AG04449 (cell line): Measurements from ENCODE around the gene SRSF7.
"Not testable (repeated sequence)": the region's sequence is repeated elsewhere in the genome, so short reads cannot be mapped to it uniquely, and the experiment has no call there.

Experiments
- CTCF ChIA-PET: fragments of 350-600 bp; formaldehyde crosslinking; extraction: SDS; loops from one replicate; lab custom pipeline; 2021; ENCODE audit warnings: antibody characterized with exemption; lab: Yijun Ruan, JAX
- POLR2A ChIA-PET: fragments of 400-600, 350-600 bp; formaldehyde crosslinking; extraction: SDS; loops from one replicate; lab custom pipeline; 2020; ENCODE audit warnings: antibody characterized with exemption, inconsistent platforms; lab: Yijun Ruan, JAX
- DNase-seq: peaks from one replicate; pipeline ENCODE4 v3.0.0-alpha.2; 2010; ENCODE audit warnings: low read depth, low spot score
- H3K4me3 ChIP-seq: 2 replicates; pipeline ENCODE4 v1.5.1; 2011; ENCODE audit warnings: low read depth, mild to moderate bottlenecking, control low read depth, low read length
- CTCF ChIP-seq: IDR thresholded peaks from one replicate; pipeline ENCODE4 v1.5.1; 2011; ENCODE audit warnings: mild to moderate bottlenecking, moderate library complexity, low read length, control low read depth, inconsistent platforms; ENCODE audit not compliant: insufficient read depth; ENCODE audit errors: missing control alignments

The SRSF7 gene

DNA sequence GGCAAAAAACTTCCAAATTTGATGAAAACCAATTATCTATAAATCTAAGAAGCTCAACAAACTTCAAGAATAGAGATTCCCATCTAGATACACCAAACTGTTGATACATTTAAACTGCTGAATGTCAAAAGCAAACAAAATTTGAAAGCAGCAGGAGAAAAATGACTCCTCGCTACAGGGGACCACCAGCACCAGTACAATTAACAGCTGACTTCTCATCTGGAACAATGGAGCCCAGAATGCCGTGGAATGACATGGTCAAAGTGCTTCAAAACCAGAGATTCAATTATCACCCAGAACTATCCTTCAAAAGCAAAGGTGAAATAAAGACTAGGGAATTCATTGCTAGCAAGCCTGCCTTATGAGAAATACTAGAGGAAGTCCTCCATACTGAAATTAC, 11.6 kb downstream of the SRSF7 start:
- no peak for TF ChIP-seq CTCF
- no peak overlapping the region for H3K4me3 ChIP-seq
- CTCF ChIA-PET: interaction anchor here (0.9 to 12.1 kb wide), 11 partner anchors 9 to 423 kb away, joined by 3 to 108 read pairs (median 6); no protein-coding TSS in a partner anchor
- POLR2A ChIA-PET: interaction anchor here (1.8 kb wide), 1 partner anchor 12 kb away, joined by 10 read pairs; the partner anchor contains the start of gene SRSF7
- no peak for DNase-seq

- TF ChIP-seq CTCF: no peak
Observed at GRCh38 chr2:38737925-38738324, 13.2 kb downstream of the SRSF7 start.

DNA sequence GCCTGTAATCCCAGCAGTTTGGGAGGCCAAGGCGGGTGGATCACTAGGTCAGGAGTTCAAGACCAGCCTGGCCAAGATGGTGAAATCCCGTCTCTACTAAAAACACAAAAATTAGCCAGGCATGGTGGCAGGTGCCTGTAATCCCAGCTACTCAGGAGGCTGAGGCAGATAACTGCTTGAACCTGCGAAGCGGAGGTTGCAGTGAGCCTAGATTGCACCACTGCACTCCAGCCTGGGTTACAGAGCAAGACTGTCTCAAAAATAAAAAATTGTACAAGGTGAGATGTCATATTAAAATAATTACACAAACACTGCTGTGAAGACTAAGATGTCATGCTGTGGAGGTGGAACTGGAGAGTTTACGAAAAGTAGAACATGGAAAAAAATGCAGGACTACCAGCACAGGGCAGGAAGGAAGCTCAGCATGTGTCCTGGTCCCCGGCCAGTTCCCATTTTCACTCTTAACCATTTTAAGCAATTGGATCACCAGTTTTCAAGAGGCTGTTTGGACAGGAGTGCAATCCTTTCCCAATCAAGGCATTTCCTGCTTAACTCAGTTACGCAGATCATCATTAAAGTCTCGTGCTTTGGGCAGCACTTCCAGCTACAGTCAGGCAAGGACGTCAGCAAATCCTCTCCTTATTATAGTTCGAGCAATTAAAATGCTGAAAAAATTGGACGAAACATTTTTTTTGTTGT, 14.0 kb downstream of the SRSF7 start:
- H3K4me3 ChIP-seq, DNase-seq: not testable (repeated sequence)
- POLR2A ChIA-PET: interaction anchor here (2.9 kb wide), 1 partner anchor 14 kb away, joined by 20 read pairs; the partner anchor contains the start of gene SRSF7
- CTCF ChIA-PET: interaction anchor here (0.8 to 12.1 kb wide), 6 partner anchors 15 to 421 kb away, joined by 3 to 108 read pairs (median 11); no protein-coding TSS in a partner anchor

More at GRCh38 chr2:38737925-38738324, 13.2 kb downstream of the SRSF7 start:
- ChIA-PET CTCF (interaction anchor here (0.8 to 12.1 kb wide), 7 partner anchors 8 to 422 kb away, joined by 3 to 108 read pairs (median 5); no protein-coding TSS in a partner anchor), POLR2A (interaction anchor here (1.8 kb wide), 1 partner anchor 13 kb away, joined by 10 read pairs; the partner anchor contains the start of gene SRSF7)
- no peak overlapping the region for H3K4me3 ChIP-seq
- DNase-seq: no peak

DNA sequence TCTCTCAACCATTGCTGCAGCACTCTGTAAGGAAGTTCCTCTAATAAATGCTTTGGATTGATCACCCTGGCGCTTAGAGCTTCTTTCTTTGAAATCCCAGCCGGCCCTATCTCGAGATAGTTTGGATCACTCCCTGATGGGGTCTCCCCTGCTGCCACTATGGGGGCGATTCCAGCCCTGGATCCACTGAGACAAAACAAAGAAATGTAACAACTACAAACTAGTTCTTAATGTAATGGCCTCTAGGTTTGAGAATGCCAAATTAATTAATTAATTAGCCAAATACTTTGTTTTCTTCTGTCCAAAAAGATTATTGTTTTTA, 15.2 kb downstream of the SRSF7 start:
- TF ChIP-seq CTCF: no peak
- ChIA-PET POLR2A (interaction anchor here (2.9 kb wide), 1 partner anchor 15 kb away, joined by 20 read pairs; the partner anchor contains the start of gene SRSF7), CTCF (interaction anchor here (0.7 to 12.1 kb wide), 5 partner anchors 133 to 418 kb away, joined by 3 to 108 read pairs (median 4); partner anchors contain the start of gene HNRNPLL)
- DNase-seq: no peak
- H3K4me3 ChIP-seq: no peak overlapping the region

DNA sequence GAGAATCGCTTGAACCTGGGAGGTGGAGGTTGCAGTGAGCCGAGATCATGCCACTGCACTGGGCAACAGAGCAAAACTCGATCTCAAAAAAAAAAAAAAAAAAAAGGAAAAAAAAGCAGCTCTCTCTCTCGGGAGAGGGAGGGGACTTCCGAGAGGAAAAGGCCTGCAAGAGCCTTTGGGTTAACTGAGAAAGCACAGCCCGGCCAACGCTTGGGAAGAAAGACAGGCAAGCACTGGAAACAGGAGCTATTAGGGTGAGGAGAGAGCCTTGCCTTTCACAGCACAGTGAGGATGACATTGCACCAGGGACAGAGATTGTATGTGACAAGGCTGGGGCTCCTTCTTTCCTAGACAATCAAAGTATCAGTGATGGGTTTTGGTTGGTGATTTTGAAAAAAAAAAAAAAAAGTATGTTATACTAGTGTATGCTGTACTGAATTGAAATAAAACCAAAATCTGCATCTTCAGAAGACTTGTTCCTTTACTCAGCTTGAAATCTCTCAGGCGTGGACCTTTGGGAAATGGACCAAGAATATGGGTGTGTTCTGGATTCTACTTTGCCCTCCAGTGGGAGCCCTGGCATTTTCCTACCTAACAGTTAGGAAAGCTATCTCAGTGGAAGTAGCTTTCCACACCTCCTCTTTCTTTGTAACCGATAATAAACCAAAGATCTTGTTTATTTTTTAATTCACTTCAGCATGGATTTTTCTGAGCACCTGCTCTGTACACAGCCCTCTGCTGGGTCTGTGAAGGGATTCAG, 16.7 kb downstream of the SRSF7 start:
- POLR2A ChIA-PET: interaction anchor here (0.7 to 2.9 kb wide), 3 partner anchors 10 to 173 kb away, joined by 3 to 20 read pairs (median 3); partner anchors contain the start of gene SRSF7

More for the DNA sequence above, 16.7 kb downstream of the SRSF7 start:
- H3K4me3 ChIP-seq: no peak overlapping the region
- CTCF ChIA-PET: interaction anchor here (0.7 to 12.1 kb wide), 11 partner anchors 8 to 586 kb away, joined by 3 to 108 read pairs (median 4); no protein-coding TSS in a partner anchor
- no peak for TF ChIP-seq CTCF
- no peak for DNase-seq
